ENCODE data around the gene EMC7.
A peak's percentile ranks its signal among the peaks of the same experiment; 100 is the strongest.

EMC7 gene

GRCh38 chr15:34114215-34114614 is 12.6 kb upstream of the EMC7 start:
- no peak for TF ChIP-seq CTCF (IDR thresholded peaks at IDR 0.05; ENCODE audit: low read depth, low read length)
- DNase-seq (ENCODE audit: low read depth in 2 of 2), result no peak

GRCh38 chr15:34111488-34111887 is 9.8 kb upstream of the EMC7 start:
- TF ChIP-seq CTCF (IDR thresholded peaks at IDR 0.05; ENCODE audit: low read depth, low read length), result no peak
- no peak for DNase-seq (ENCODE audit: low read depth in 2 of 2)
- no peak overlapping the region for H3K4me3 ChIP-seq (replicated peaks in 1 of 2; ENCODE audit: low read depth in 2 of 2, low read length in 2 of 2)

More at GRCh38 chr15:34114215-34114614, 12.6 kb upstream of the EMC7 start:
- no peak overlapping the region for H3K4me3 ChIP-seq (replicated peaks in 1 of 2; ENCODE audit: low read depth in 2 of 2, low read length in 2 of 2)

GRCh38 chr15:34109797-34110663 is 8.4 kb upstream of the EMC7 start:
- DNase-seq (ENCODE audit: low read depth in 2 of 2), result peak; percentile 67 to 72
- peak; percentile 75 for TF ChIP-seq CTCF (IDR thresholded peaks at IDR 0.05; ENCODE audit: low read depth, low read length)

GRCh38 chr15:34107315-34107714 is 5.7 kb upstream of the EMC7 start:
- DNase-seq (ENCODE audit: low read depth in 2 of 2), result no peak
- no peak for TF ChIP-seq CTCF (IDR thresholded peaks at IDR 0.05; ENCODE audit: low read depth, low read length)

More at GRCh38 chr15:34109797-34110663, 8.4 kb upstream of the EMC7 start:
- H3K4me3 ChIP-seq (replicated peaks in 1 of 2; ENCODE audit: low read depth in 2 of 2, low read length in 2 of 2), result no peak overlapping the region

GRCh38 chr15:34106423-34106822 is 4.8 kb upstream of the EMC7 start:
- no peak for DNase-seq (ENCODE audit: low read depth in 2 of 2)
- H3K4me3 ChIP-seq (replicated peaks in 1 of 2; ENCODE audit: low read depth in 2 of 2, low read length in 2 of 2), result no peak overlapping the region
- no peak for TF ChIP-seq CTCF (IDR thresholded peaks at IDR 0.05; ENCODE audit: low read depth, low read length)

More at GRCh38 chr15:34107315-34107714, 5.7 kb upstream of the EMC7 start:
- H3K4me3 ChIP-seq (replicated peaks in 1 of 2; ENCODE audit: low read depth in 2 of 2, low read length in 2 of 2), result no peak overlapping the region

- no peak for TF ChIP-seq CTCF (IDR thresholded peaks at IDR 0.05; ENCODE audit: low read depth, low read length)
- no peak for DNase-seq (ENCODE audit: low read depth in 2 of 2)
- peak overlapping the region; percentile 98 to 100 for H3K4me3 ChIP-seq (replicated peaks in 1 of 2; ENCODE audit: low read depth in 2 of 2, low read length in 2 of 2)
These were observed 688 bp upstream of the EMC7 start for GRCh38 chr15:34102175-34102925.

All from cardiac fibroblast (primary cell).